ENCODE results near the gene PITPNB. TPM values are rescaled to one million over a fixed set of nuclear protein-coding genes. Genes with fewer than 3 reads are reported as not detected.

Gene PITPNB
- total RNA-seq, 4 donors from 2014 or later = 49.2 to 95.0 (median 75.6) TPM

GRCh38 chr22:27853424-27853823 lies 65.6 kb downstream of the PITPNB start:
- no peak for DNase-seq (ENCODE audit: low spot score)
- TF ChIP-seq, protein P1, sequence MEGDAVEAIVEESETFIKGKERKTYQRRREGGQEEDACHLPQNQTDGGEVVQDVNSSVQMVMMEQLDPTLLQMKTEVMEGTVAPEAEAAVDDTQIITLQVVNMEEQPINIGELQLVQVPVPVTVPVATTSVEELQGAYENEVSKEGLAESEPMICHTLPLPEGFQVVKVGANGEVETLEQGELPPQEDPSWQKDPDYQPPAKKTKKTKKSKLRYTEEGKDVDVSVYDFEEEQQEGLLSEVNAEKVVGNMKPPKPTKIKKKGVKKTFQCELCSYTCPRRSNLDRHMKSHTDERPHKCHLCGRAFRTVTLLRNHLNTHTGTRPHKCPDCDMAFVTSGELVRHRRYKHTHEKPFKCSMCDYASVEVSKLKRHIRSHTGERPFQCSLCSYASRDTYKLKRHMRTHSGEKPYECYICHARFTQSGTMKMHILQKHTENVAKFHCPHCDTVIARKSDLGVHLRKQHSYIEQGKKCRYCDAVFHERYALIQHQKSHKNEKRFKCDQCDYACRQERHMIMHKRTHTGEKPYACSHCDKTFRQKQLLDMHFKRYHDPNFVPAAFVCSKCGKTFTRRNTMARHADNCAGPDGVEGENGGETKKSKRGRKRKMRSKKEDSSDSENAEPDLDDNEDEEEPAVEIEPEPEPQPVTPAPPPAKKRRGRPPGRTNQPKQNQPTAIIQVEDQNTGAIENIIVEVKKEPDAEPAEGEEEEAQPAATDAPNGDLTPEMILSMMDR (IDR thresholded peaks at IDR 0.05) = no peak
- ATAC-seq (ENCODE audit: low FRiP score) = peak; percentile 48

GRCh38 chr22:27851974-27852746 lies 66.9 kb downstream of the PITPNB start:
- TF ChIP-seq, protein P1 (IDR thresholded peaks at IDR 0.05) = no peak
- no peak for DNase-seq (ENCODE audit: low spot score)
- no peak for ATAC-seq (ENCODE audit: low FRiP score)

GRCh38 chr22:27850000-27850521 lies 69.0 kb downstream of the PITPNB start:
- ATAC-seq (ENCODE audit: low FRiP score) (no peak), DNase-seq (ENCODE audit: low spot score) (no peak)
- TF ChIP-seq, protein P1 (IDR thresholded peaks at IDR 0.05) = no peak

GRCh38 chr22:27848005-27848404 lies 71.1 kb downstream of the PITPNB start:
- no peak for DNase-seq (ENCODE audit: low spot score)
- no peak for ATAC-seq (ENCODE audit: low FRiP score)
- TF ChIP-seq, protein P1 (IDR thresholded peaks at IDR 0.05) = no peak

DNA sequence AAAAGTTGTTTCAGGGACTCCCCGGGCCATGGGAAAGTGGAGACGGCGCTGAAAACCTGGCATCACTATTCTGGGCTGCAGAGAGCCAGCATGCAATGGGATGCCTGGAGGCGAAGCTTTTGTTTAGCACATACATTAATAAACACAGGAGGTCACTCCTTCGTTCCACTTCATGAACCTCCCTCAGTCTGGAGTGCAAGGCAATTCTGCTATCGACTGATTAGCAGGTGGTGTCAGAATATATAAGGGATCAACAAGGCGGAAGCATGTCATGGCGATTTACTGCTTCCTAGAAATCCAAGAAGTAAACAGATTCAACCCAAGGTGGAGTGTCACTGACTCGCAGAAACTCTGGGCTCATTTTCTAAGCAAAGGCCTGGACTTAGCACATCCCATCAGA lies 72.1 kb downstream of the PITPNB start:
- TF ChIP-seq, protein P1 (IDR thresholded peaks at IDR 0.05) = no peak
- ATAC-seq (ENCODE audit: low FRiP score) (no peak), DNase-seq (ENCODE audit: low spot score) (no peak)

DNA sequence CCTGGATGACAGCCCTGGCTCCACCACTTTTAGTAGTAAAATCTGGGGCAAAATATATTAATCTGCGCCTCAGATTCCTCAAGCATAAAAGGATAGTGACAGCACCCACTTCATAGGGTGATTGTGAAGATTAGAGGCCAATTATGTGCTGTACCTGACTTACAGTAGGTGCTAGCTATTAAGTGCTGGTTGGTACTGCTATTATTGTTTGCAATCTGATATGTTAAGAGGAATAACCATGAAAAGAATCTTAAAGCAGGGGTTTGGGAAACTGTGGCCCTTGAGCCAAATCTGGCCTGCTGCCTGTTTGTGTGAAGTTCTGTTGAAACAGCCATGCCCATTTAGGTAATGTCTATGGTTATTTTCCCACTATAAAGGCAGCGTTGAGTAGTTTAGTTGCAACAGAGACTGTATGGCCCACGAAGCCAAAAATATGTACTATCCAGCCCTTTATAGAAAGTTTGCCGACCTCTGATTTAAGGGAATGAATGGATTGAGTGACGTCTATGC lies 72.8 kb downstream of the PITPNB start:
- no peak for ATAC-seq (ENCODE audit: low FRiP score)
- TF ChIP-seq, protein P1 (IDR thresholded peaks at IDR 0.05) = no peak
- no peak for DNase-seq (ENCODE audit: low spot score)

GRCh38 chr22:27845644-27846043 lies 73.4 kb downstream of the PITPNB start:
- TF ChIP-seq, protein P1 (IDR thresholded peaks at IDR 0.05) = no peak
- no peak for DNase-seq (ENCODE audit: low spot score)
- ATAC-seq (ENCODE audit: low FRiP score) = peak; percentile 24

All from omental fat pad (tissue), 4 donors.